ENCODE data around the gene TRMT112. TPM values are rescaled to one million over a fixed set of nuclear protein-coding genes. Genes with fewer than 3 reads are reported as not detected.

The TRMT112 gene
- polyA plus RNA-seq, 4 donors, result 99.3 to 188 (median 172) TPM

DNA sequence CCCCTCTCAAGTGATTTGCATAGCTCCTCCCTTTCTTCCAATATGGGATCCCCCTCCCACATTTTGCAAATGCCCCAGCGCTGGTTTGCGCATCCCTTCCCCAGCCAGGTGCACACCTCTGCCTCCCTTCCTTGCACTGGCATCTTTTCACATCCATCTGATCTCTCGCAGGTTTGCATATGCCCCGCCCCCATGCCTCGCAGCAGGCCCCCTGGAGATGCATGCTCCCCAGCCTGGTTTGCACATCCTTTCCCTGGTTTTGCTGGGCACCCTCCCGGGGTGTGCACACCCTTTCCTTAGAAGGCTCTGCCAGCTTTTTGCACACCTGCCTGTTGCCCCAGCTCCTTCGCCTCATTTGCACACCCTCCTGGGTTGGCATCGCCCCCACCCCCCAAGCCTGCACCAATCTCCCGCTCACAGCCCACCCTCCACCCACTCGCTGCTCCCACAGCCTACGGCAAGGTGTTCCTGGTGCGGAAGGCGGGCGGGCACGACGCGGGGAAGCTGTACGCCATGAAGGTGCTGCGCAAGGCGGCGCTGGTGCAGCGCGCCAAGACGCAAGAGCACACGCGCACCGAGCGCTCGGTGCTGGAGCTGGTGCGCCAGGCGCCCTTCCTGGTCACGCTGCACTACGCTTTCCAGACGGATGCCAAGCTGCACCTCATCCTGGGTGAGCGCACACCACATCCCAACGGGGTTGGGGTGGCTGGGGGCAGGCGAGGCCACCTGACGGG is 42.5 kb upstream of the TRMT112 start:
- 42 to 48% (median 47%) methylated on average over 38 of the region's 38 CpGs for WGBS, 3 donors
- no peaks in the 10 kb centered on the region for H3K27me3 ChIP-seq (ENCODE audit: control insufficient read depth in 3 of 3, insufficient read depth in 3 of 3, low read length in 3 of 3)
- no peak overlapping the region for H3K27ac ChIP-seq (ENCODE audit: low read depth in 1 of 3, low read length in 2 of 3)
- H3K9me3 ChIP-seq (ENCODE audit: control insufficient read depth in 2 of 2, insufficient read depth in 1 of 2, low read depth in 1 of 2, low read length in 1 of 2), result no peaks in the 10 kb centered on the region
- H3K4me3 ChIP-seq (ENCODE audit: low read depth in 1 of 3, low read length in 3 of 3), result peak overlapping the region; percentile 55 to 89 (median 69)
- no peak for FAIRE-seq
- H3K36me3 ChIP-seq (ENCODE audit: control insufficient read depth in 3 of 3, insufficient read depth in 2 of 3, low read depth in 1 of 3, low read length in 3 of 3), result peaks cover 6 to 40% (median 15%) of the 10 kb centered on the region in 3 donors
- DNase-seq, result peak; percentile 42 to 52
- H3K4me1 ChIP-seq (ENCODE audit: control insufficient read depth in 3 of 3, insufficient read depth in 2 of 3, low read depth in 1 of 3, low read length in 2 of 3), result peaks cover 2 to 38% (median 9%) of the 10 kb centered on the region in 3 donors

DNA sequence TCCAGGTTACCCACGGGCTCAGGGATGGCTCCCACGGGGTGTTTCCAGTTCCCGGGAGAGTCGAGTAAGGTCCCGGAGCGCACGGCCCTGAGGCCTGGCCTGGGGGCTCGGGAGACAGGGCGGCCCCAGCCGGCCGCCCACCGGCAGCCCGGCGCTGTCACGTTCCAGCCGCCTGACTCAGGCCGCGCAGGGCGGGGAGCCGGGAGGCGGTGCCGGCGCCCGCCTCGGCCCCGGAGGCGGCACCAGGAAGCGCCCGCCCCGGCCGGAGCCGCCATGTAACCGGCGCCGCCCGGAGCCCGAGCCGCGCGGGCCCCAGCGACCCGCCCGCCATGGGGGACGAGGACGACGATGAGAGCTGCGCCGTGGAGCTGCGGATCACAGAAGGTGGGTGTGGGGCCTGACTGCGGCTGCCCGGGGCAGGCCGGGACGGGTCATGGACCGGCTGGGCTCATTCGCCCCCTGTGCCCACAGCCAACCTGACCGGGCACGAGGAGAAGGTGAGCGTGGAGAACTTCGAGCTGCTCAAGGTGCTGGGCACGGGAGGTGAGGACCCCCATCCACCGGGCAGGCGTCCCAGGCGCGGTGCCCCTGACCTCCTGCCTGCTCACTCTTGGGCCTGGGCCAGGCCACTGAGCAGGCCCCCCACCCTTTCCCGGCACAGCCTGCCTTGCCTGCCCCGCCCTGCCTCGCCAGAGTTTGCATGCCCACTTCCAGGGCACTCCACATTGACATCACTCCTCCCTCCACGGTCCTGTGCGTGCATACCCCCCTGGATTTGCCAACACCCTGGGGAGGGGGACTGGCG is 41.8 kb upstream of the TRMT112 start, which contains the start of gene RPS6KA4:
RPS6KA4 (plus strand) TSS at position 256 of the 805 bp plus-strand sequence; CDS start at position 330, 74 bp downstream.
- DNase-seq, result peak; percentile 74 to 88
- Histone ChIP-seq H3K27ac (ENCODE audit: low read depth in 1 of 3, low read length in 2 of 3) (peak within 1 kb of the TSS; percentile 67 to 90 (median 76)), H3K9me3 (ENCODE audit: control insufficient read depth in 2 of 2, insufficient read depth in 1 of 2, low read depth in 1 of 2, low read length in 1 of 2) (no peaks in the 10 kb centered on the region), H3K4me3 (ENCODE audit: low read depth in 1 of 3, low read length in 3 of 3) (peak within 1 kb of the TSS; percentile 55 to 89 (median 69)), H3K4me1 (ENCODE audit: control insufficient read depth in 3 of 3, insufficient read depth in 2 of 3, low read depth in 1 of 3, low read length in 2 of 3) (peaks cover 2 to 38% (median 9%) of the 10 kb centered on the region in 3 donors), H3K27me3 (ENCODE audit: control insufficient read depth in 3 of 3, insufficient read depth in 3 of 3, low read length in 3 of 3) (no peaks in the 10 kb centered on the region), H3K36me3 (ENCODE audit: control insufficient read depth in 3 of 3, insufficient read depth in 2 of 3, low read depth in 1 of 3, low read length in 3 of 3) (peaks cover 6 to 38% (median 15%) of the 10 kb centered on the region in 3 donors)
- WGBS, 3 donors, result 0 to 1% (median 1%) methylated on average over 46 to 70 of the region's 70 CpGs
- no peak for FAIRE-seq

GRCh38 chr11:64358536-64358906 is 41.2 kb upstream of the TRMT112 start:
- Histone ChIP-seq H3K9me3 (ENCODE audit: control insufficient read depth in 2 of 2, insufficient read depth in 1 of 2, low read depth in 1 of 2, low read length in 1 of 2) (no peaks in the 10 kb centered on the region), H3K36me3 (ENCODE audit: control insufficient read depth in 3 of 3, insufficient read depth in 2 of 3, low read depth in 1 of 3, low read length in 3 of 3) (peaks cover 6 to 33% (median 14%) of the 10 kb centered on the region in 3 donors), H3K4me1 (ENCODE audit: control insufficient read depth in 3 of 3, insufficient read depth in 2 of 3, low read depth in 1 of 3, low read length in 2 of 3) (peaks cover 2 to 38% (median 9%) of the 10 kb centered on the region in 3 donors), H3K4me3 (ENCODE audit: low read depth in 1 of 3, low read length in 3 of 3) (peak overlapping the region; percentile 55 to 69 (median 62)), H3K27ac (ENCODE audit: low read depth in 1 of 3, low read length in 2 of 3) (peak overlapping the region; percentile 67 to 84 (median 76)), H3K27me3 (ENCODE audit: control insufficient read depth in 3 of 3, insufficient read depth in 3 of 3, low read length in 3 of 3) (no peaks in the 10 kb centered on the region)
- no peak for FAIRE-seq
- DNase-seq, result no peak
- 5 to 24% (median 22%) methylated on average over 5 to 7 of the region's 7 CpGs for WGBS, 3 donors

GRCh38 chr11:64357904-64358535 is 40.7 kb upstream of the TRMT112 start:
- WGBS, 3 donors, result 35 to 57% (median 43%) methylated on average over 7 to 13 of the region's 13 CpGs
- Histone ChIP-seq H3K4me1 (ENCODE audit: control insufficient read depth in 3 of 3, insufficient read depth in 2 of 3, low read depth in 1 of 3, low read length in 2 of 3) (peaks cover 2 to 38% (median 9%) of the 10 kb centered on the region in 3 donors), H3K4me3 (ENCODE audit: low read depth in 1 of 3, low read length in 3 of 3) (peak overlapping the region in 2 of 3 donors; percentile 62 to 69), H3K36me3 (ENCODE audit: control insufficient read depth in 3 of 3, insufficient read depth in 2 of 3, low read depth in 1 of 3, low read length in 3 of 3) (peaks cover 4 to 28% (median 11%) of the 10 kb centered on the region in 3 donors), H3K27me3 (ENCODE audit: control insufficient read depth in 3 of 3, insufficient read depth in 3 of 3, low read length in 3 of 3) (no peaks in the 10 kb centered on the region), H3K9me3 (ENCODE audit: control insufficient read depth in 2 of 2, insufficient read depth in 1 of 2, low read depth in 1 of 2, low read length in 1 of 2) (no peaks in the 10 kb centered on the region), H3K27ac (ENCODE audit: low read depth in 1 of 3, low read length in 2 of 3) (peak overlapping the region; percentile 67 to 84 (median 76))
- FAIRE-seq, result no peak
- DNase-seq, result peak; percentile 59 to 78

GRCh38 chr11:64357446-64357845 is 40.1 kb upstream of the TRMT112 start:
- Histone ChIP-seq H3K4me3 (ENCODE audit: low read depth in 1 of 3, low read length in 3 of 3) (no peak overlapping the region), H3K27ac (ENCODE audit: low read depth in 1 of 3, low read length in 2 of 3) (peak overlapping the region in 1 of 3 donors; percentile 44), H3K4me1 (ENCODE audit: control insufficient read depth in 3 of 3, insufficient read depth in 2 of 3, low read depth in 1 of 3, low read length in 2 of 3) (peaks cover 2 to 38% (median 9%) of the 10 kb centered on the region in 3 donors), H3K36me3 (ENCODE audit: control insufficient read depth in 3 of 3, insufficient read depth in 2 of 3, low read depth in 1 of 3, low read length in 3 of 3) (peaks cover 4 to 26% (median 11%) of the 10 kb centered on the region in 3 donors), H3K27me3 (ENCODE audit: control insufficient read depth in 3 of 3, insufficient read depth in 3 of 3, low read length in 3 of 3) (no peaks in the 10 kb centered on the region), H3K9me3 (ENCODE audit: control insufficient read depth in 2 of 2, insufficient read depth in 1 of 2, low read depth in 1 of 2, low read length in 1 of 2) (no peaks in the 10 kb centered on the region)
- DNase-seq, result no peak
- no peak for FAIRE-seq
- 91 to 95% (median 91%) methylated on average over 6 of the region's 6 CpGs for WGBS, 3 donors

DNA sequence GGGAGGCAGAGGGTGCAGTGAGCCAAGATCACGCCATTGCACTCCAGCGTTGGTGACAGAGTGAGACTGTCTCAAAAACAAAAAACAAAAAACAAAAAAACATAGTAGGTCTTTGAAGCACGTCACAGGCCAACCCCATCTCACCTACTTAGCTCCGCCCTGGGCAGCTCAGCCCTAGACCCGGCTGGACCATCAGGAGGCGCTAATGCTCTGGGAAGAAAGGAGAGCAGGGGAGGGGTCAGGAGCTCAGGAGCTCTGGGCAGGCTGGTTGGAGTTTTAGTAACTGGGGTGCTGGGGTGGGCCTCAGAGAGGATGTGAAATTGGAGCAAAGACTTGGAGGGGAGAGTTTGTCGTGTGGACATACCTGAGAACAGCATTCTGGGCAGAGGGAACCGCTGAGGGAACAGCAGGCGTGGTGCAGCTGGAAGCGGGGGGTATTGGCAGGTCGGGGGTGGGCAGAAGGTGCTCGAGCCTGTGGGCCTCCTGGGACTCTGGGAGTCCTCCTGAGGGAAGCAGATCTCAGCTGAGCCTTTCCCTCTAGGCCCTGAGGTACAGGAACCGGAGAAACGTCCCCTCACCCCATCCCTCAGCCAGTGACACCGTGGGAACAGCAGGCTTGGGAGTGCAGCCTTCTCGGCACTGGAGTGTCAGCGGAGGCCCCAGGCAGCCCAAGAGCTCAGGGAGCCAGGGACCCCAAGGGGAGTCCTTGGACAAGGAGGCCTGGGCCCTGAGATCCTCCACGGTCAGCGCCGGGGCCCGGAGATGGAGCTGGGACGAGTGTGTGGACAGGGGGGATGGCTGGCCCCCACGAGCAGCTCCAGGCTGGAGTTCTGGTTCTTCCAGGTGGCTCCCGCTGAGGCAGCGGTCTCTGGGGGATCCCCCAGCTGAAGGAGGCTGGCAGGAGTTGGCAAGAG is 39.4 kb upstream of the TRMT112 start:
- no peak overlapping the region for H3K27ac ChIP-seq (ENCODE audit: low read depth in 1 of 3, low read length in 2 of 3)
- FAIRE-seq (no peak), DNase-seq (peak in 1 of 2 donors; percentile 54)
- no peaks in the 10 kb centered on the region for H3K27me3 ChIP-seq (ENCODE audit: control insufficient read depth in 3 of 3, insufficient read depth in 3 of 3, low read length in 3 of 3)
- H3K36me3 ChIP-seq (ENCODE audit: control insufficient read depth in 3 of 3, insufficient read depth in 2 of 3, low read depth in 1 of 3, low read length in 3 of 3), result peaks cover 1 to 19% (median 7%) of the 10 kb centered on the region in 3 donors
- H3K9me3 ChIP-seq (ENCODE audit: control insufficient read depth in 2 of 2, insufficient read depth in 1 of 2, low read depth in 1 of 2, low read length in 1 of 2), result no peaks in the 10 kb centered on the region
- 86 to 88% (median 87%) methylated on average over 23 to 25 of the region's 25 CpGs for WGBS, 3 donors
- H3K4me1 ChIP-seq (ENCODE audit: control insufficient read depth in 3 of 3, insufficient read depth in 2 of 3, low read depth in 1 of 3, low read length in 2 of 3), result peaks cover 2 to 38% (median 9%) of the 10 kb centered on the region in 3 donors
- no peak overlapping the region for H3K4me3 ChIP-seq (ENCODE audit: low read depth in 1 of 3, low read length in 3 of 3)

- Histone ChIP-seq H3K4me1 (ENCODE audit: control insufficient read depth in 3 of 3, insufficient read depth in 2 of 3, low read depth in 1 of 3, low read length in 2 of 3) (peaks cover 2 to 38% (median 9%) of the 10 kb centered on the region in 3 donors), H3K9me3 (ENCODE audit: control insufficient read depth in 2 of 2, insufficient read depth in 1 of 2, low read depth in 1 of 2, low read length in 1 of 2) (no peaks in the 10 kb centered on the region), H3K36me3 (ENCODE audit: control insufficient read depth in 3 of 3, insufficient read depth in 2 of 3, low read depth in 1 of 3, low read length in 3 of 3) (peaks cover 0 to 5% (median 0%) of the 10 kb centered on the region in 3 donors), H3K27me3 (ENCODE audit: control insufficient read depth in 3 of 3, insufficient read depth in 3 of 3, low read length in 3 of 3) (no peaks in the 10 kb centered on the region), H3K4me3 (ENCODE audit: low read depth in 1 of 3, low read length in 3 of 3) (peak overlapping the region in 1 of 3 donors; percentile 31), H3K27ac (ENCODE audit: low read depth in 1 of 3, low read length in 2 of 3) (peak overlapping the region; percentile 16 to 75 (median 56))
- 13 to 22% (median 19%) methylated on average over 22 to 23 of the region's 23 CpGs for WGBS, 3 donors
- DNase-seq, result peak; percentile 91 to 92
- FAIRE-seq, result no peak
These were observed 38.0 kb upstream of the TRMT112 start for GRCh38 chr11:64355078-64355940.
